K562 (cell line): ENCODE measurements around the gene OBSL1. TPM values are rescaled to one million over a fixed set of nuclear protein-coding genes. Genes with fewer than 3 reads are reported as not detected.

Experiments
- ATAC-seq: fragments of 200-7000 bp; cut with Tn5 transposase; 3 replicates; pipeline ENCODE4 v1.9.1; 2020; ENCODE audit warnings: moderate library complexity
- BruUV-seq: library from RNA; stranded (reverse); fragments of 400-500 nt; replicated peaks from 2 replicates; lab custom pipeline; 2021; lab: Mats Ljungman, UMichigan
- CTCF ChIA-PET: fragments of 300-600 bp; formaldehyde crosslinking; extraction: SDS; loops from one replicate; lab custom pipeline; 2021; ENCODE audit warnings: low intra/inter-chr PET ratio; lab: Yijun Ruan, JAX
- POLR2A ChIA-PET: fragments of 300-600, 350-650 bp; sonication (Branson Sonifier 250); formaldehyde crosslinking; extraction: SDS; loops from one replicate; lab custom pipeline; 2021; ENCODE audit warnings: antibody characterized with exemption, inconsistent platforms; lab: Yijun Ruan, JAX
- DNase-seq, 4 experiments: peaks; one replicate each; pipeline versions ENCODE4 v3.0.0 to v3.0.0-alpha.2; 2011 to 2018; ENCODE audit warnings: low spot score in 3 of 4, mixed read lengths in 3 of 4; ENCODE audit errors: extremely low read depth in 1 of 4
- FAIRE-seq: peaks from 2 replicates; lab custom pipeline; 2011; peaks lifted over from hg19 to GRCh38; lab: Jason Lieb, UNC
- H2AFZ ChIP-seq: 2 replicates; pipeline ENCODE4 v1.6.0; 2011; ENCODE audit warnings: low read depth, low read length, control low read depth, inconsistent platforms
- H3K27ac ChIP-seq: fragments of 200-600 bp; 3 replicates; pipeline ENCODE4 v1.8.0; 2011; ENCODE audit warnings: low read depth, mild to moderate bottlenecking, control low read depth, inconsistent platforms, low read length, moderate library complexity, mixed read lengths; ENCODE audit errors: extremely low read depth
- H3K27me3 ChIP-seq, 2 experiments: fragments of 300-600 bp in 1 of 2; 2 replicates in 1 of 2; 3 replicates in 1 of 2; pipeline versions ENCODE4 v1.6.0 to v1.8.0; 2011; ENCODE audit warnings: inconsistent platforms in 2 of 2, low read length in 2 of 2, mild to moderate bottlenecking in 1 of 2, mixed read lengths in 1 of 2, moderate library complexity in 1 of 2; ENCODE audit not compliant: control insufficient read depth in 2 of 2, insufficient read depth in 2 of 2
- H3K36me3 ChIP-seq: fragments of 300-600 bp; 3 replicates; pipeline ENCODE4 v1.8.0; 2011; ENCODE audit warnings: mild to moderate bottlenecking, low read length, inconsistent platforms; ENCODE audit not compliant: control insufficient read depth, insufficient read depth
- H3K4me1 ChIP-seq, 2 experiments: fragments of 200-600 bp in 1 of 2; replicated peaks in 1 of 2; 2 replicates in 1 of 2; 3 replicates in 1 of 2; pipeline versions ENCODE4 v1.5.1 to v1.8.0; 2011; ENCODE audit warnings: inconsistent platforms in 2 of 2, low read length in 2 of 2, mild to moderate bottlenecking in 1 of 2, mixed read lengths in 1 of 2, moderate library complexity in 1 of 2; ENCODE audit not compliant: control insufficient read depth in 2 of 2, insufficient read depth in 2 of 2
- H3K4me2 ChIP-seq: 2 replicates; pipeline ENCODE4 v1.6.1; 2011; ENCODE audit warnings: low read length, control low read depth, inconsistent platforms, mixed read lengths; ENCODE audit not compliant: insufficient read depth
- H3K4me3 ChIP-seq: fragments of 200-600 bp; sonication (generic), shearing (Covaris generic); 2 replicates; pipeline ENCODE4 v1.5.1; 2016; ENCODE audit warnings: control low read depth, inconsistent platforms
- H3K79me2 ChIP-seq: fragments of 200-600 bp; 3 replicates; pipeline ENCODE4 v1.8.0; 2011; ENCODE audit warnings: low read length, inconsistent platforms; ENCODE audit not compliant: control insufficient read depth, insufficient read depth
- H3K9ac ChIP-seq, 2 experiments: 2 replicates each; pipeline versions ENCODE4 v1.6.0 to v1.6.1; 2011; ENCODE audit warnings: low read depth in 2 of 2, low read length in 2 of 2, control low read depth in 1 of 2, inconsistent platforms in 1 of 2, mild to moderate bottlenecking in 1 of 2, mixed read lengths in 1 of 2; ENCODE audit not compliant: insufficient read depth in 1 of 2
- H3K9me1 ChIP-seq: one replicate; pipeline ENCODE4 v1.6.0; 2011; ENCODE audit warnings: inconsistent platforms, mild to moderate bottlenecking, low read length, moderate library complexity; ENCODE audit not compliant: control insufficient read depth, insufficient read depth
- H3K9me3 ChIP-seq: replicated peaks from 2 replicates; pipeline ENCODE4 v1.5.1; 2011; ENCODE audit warnings: low read depth, low read length, inconsistent platforms; ENCODE audit not compliant: control insufficient read depth, insufficient read depth
- H4K20me1 ChIP-seq: replicated peaks from 2 replicates; pipeline ENCODE4 v1.6.1; 2011; ENCODE audit warnings: low read length, inconsistent platforms, mixed read lengths; ENCODE audit not compliant: control insufficient read depth, insufficient read depth
- C11orf30 ChIP-seq: fragments of 450-650 bp; IDR thresholded peaks from 2 replicates; pipeline ENCODE4 v1.6.1; 2016; ENCODE audit warnings: low read depth, mild to moderate bottlenecking
- DACH1 ChIP-seq: fragments of 450-650 bp; IDR thresholded peaks from 2 replicates; pipeline ENCODE4 v1.6.1; 2018; ENCODE audit not compliant: partially characterized antibody
- HOMEZ ChIP-seq: fragments of 250-450 bp; sonication (Bioruptor Pico); IDR thresholded peaks from 2 replicates; pipeline ENCODE4 v1.4.0; 2020; ENCODE audit warnings: mild to moderate bottlenecking, moderate library complexity
- MEIS2 ChIP-seq: fragments of 450-650 bp; IDR thresholded peaks from 2 replicates; pipeline ENCODE4 v1.6.1; 2014; ENCODE audit warnings: mild to moderate bottlenecking; ENCODE audit not compliant: partially characterized antibody
- PBX2 ChIP-seq, 2 experiments: IDR thresholded peaks in 1 of 2; conservative IDR thresholded peaks in 1 of 2; 2 replicates each; pipeline ENCODE4 v1.6.1; 2016; ENCODE audit warnings: low read depth in 2 of 2, mild to moderate bottlenecking in 1 of 2, missing compliant biosample characterization in 1 of 2, missing genetic modification characterization in 1 of 2, moderate library complexity in 1 of 2
- SNIP1 ChIP-seq: fragments of 450-650 bp; IDR thresholded peaks from 2 replicates; pipeline ENCODE4 v1.7.1; 2017; ENCODE audit warnings: low read depth, mild to moderate bottlenecking
- TCF3 ChIP-seq: sonication (generic); formaldehyde crosslinking; IDR thresholded peaks from 2 replicates; pipeline ENCODE4 v1.4.0; 2020; ENCODE audit warnings: mild to moderate bottlenecking, missing genetic modification reagents
- WGBS: fragments of 100-300 bp; shearing (Covaris generic); methylation state at CpG from one replicate; pipeline ENCODE4 v1.1.6; 2016; ENCODE audit warnings: low coverage, mixed read lengths; ENCODE audit not compliant: insufficient coverage; ENCODE audit errors: missing lambda C conversion rate; 5-methylcytosine and 5-hydroxymethylcytosine counted together
- in situ Hi-C: fragments of 300-500 bp; cut with MboI; formaldehyde crosslinking; loops from 4 replicates; pipeline ENCODE4 v1.15.0; 2018; ENCODE audit warnings: inconsistent platforms, mixed read lengths
- intact Hi-C: fragments of 100-400 bp; cut with micrococcal nuclease; formaldehyde crosslinking; loops from 2 replicates; pipeline ENCODE4 v1.14.2; 2022
- polyA plus RNA-seq, 8 experiments: library from polyadenylated mRNA; depleted of rRNA in 4 of 8; stranded (reverse) in 5 of 8; unstranded in 3 of 8; fragments of >200 nt; fragmentation: Nextera tagmentation in 2 of 8; fragmentation: Illumina TruSeq in 1 of 8; extraction: Ambion mirVana in 2 of 8; extraction: Trizol in 1 of 8; gene quantifications; 2 replicates each; pipeline versions ENCODE4 v1.2.1 to v1.2.3, GENCODE V29; 2011 to 2014; ENCODE audit warnings: inconsistent platforms in 1 of 8, missing spikeins in 1 of 8
- total RNA-seq, 7 experiments: library from RNA; depleted of rRNA in 6 of 7; stranded (reverse); fragments of >200 nt in 6 of 7; fragmentation: Illumina TruSeq in 2 of 7; extraction: Trizol in 2 of 7; gene quantifications; 2 replicates each; pipeline versions ENCODE4 v1.2.1 to v1.2.3, GENCODE V29; 2011 to 2021; ENCODE audit warnings: low replicate concordance in 1 of 7
- TF ChIP-seq, protein P1 (sequence below): sonication (generic); formaldehyde crosslinking; IDR thresholded peaks from 2 replicates; pipeline ENCODE4 v1.8.0; 2022; ENCODE audit warnings: missing genetic modification reagents, mild to moderate bottlenecking, moderate library complexity, borderline replicate concordance
- TF ChIP-seq, protein P2 (sequence below): fragments of 450-650 bp; IDR thresholded peaks from 2 replicates; pipeline ENCODE4 v1.6.1; 2016

Gene OBSL1
- total and polyA plus RNA-seq, 9 of the 15 experiments (the other 6 are each of a cell fraction or from before 2014, with no cell fraction given) = 1.2 to 26.6 (median 8.6) TPM

DNA sequence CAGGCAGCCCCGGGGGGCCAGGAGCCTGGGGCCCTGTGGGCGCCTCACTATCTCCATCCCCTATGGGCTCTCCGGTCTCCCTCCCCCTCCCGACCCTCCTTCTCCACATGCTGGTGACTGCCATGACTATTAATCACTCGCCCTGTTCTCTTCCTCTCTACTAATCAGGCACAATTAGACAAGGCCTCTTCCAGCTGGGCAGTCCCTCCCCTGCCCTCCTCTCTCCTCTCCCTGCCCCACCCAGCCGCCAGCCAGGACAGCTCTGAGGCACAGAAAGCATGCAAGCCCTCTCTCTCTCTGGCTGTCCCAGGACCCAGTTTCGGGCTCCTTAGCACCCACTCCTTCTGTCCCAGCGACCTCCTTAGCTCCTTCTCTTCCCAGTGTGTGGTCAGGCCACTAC lies 51.3 kb downstream of the OBSL1 start:
- FAIRE-seq (no peak), DNase-seq (peak in 2 of 4 experiments; percentile 46 to 62), ATAC-seq (peak; percentile 6)
- TF ChIP-seq SNIP1 = no peak
- no peak for TF ChIP-seq HOMEZ (CRISPR knock-in tag)
- peak; percentile 84 for TF ChIP-seq MEIS2
- no peak for TF ChIP-seq PBX2 (CRISPR knock-in tag; IDR thresholded peaks at IDR 0.05; ENCODE audit: low read depth)
- peak; percentile 79 for TF ChIP-seq PBX2 (tag; conservative IDR thresholded peaks at IDR 0.05; ENCODE audit: low read depth)
- TF ChIP-seq, protein P1, sequence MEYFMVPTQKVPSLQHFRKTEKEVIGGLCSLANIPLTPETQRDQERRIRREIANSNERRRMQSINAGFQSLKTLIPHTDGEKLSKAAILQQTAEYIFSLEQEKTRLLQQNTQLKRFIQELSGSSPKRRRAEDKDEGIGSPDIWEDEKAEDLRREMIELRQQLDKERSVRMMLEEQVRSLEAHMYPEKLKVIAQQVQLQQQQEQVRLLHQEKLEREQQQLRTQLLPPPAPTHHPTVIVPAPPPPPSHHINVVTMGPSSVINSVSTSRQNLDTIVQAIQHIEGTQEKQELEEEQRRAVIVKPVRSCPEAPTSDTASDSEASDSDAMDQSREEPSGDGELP (CRISPR knock-in tag) = peak; percentile 81; the same call in 1 of the 2 replicates
- no peak for TF ChIP-seq TCF3 (CRISPR knock-in tag)
- TF ChIP-seq DACH1 = peak; percentile 57
- TF ChIP-seq, protein P2, sequence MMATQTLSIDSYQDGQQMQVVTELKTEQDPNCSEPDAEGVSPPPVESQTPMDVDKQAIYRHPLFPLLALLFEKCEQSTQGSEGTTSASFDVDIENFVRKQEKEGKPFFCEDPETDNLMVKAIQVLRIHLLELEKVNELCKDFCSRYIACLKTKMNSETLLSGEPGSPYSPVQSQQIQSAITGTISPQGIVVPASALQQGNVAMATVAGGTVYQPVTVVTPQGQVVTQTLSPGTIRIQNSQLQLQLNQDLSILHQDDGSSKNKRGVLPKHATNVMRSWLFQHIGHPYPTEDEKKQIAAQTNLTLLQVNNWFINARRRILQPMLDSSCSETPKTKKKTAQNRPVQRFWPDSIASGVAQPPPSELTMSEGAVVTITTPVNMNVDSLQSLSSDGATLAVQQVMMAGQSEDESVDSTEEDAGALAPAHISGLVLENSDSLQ = peak; percentile 79
- TF ChIP-seq C11orf30 = no peak
- Histone ChIP-seq H4K20me1 (no peaks in the 10 kb centered on the region), H3K9ac (peak overlapping the region; percentile 33 to 70; a peak in 2 of 4 replicates), H3K4me1 (peaks cover 69 to 88% of the 10 kb centered on the region in 2 experiments), H3K9me1 (peaks cover 3% of the 10 kb centered on the region), H2AFZ (no peak overlapping the region; the same call in 1 of the 2 replicates), H3K36me3 (peaks cover 25% of the 10 kb centered on the region; the same call in 2 of the 3 replicates), H3K27me3 (no peaks in the 10 kb centered on the region), H3K27ac (peak overlapping the region; percentile 89), H3K4me2 (peak overlapping the region; percentile 64), H3K79me2 (peaks cover 85% of the 10 kb centered on the region), H3K9me3 (no peaks in the 10 kb centered on the region), H3K4me3 (no peak overlapping the region)
- BruUV-seq = no TSS peak
- ChIA-PET CTCF (no interaction called here), POLR2A (interaction anchor here (0.6 to 1.0 kb wide), 5 partner anchors 9 to 78 kb away, joined by 3 to 7 read pairs (median 4); partner anchors contain the start of gene GMPPA)
- intact Hi-C loops (loop anchor here (2.0 kb wide), 1 partner anchor 25 kb away; no protein-coding TSS in a partner anchor), in situ Hi-C loops (loop anchor here (10.0 kb wide), 1 partner anchor 45 kb away; no protein-coding TSS in a partner anchor)
- no CpG with 5 or more reads among the region's 8 CpGs for WGBS
